Tongue (tissue), 2 donors: ENCODE results near the gene GIGYF2. TPM values are rescaled to one million over a fixed set of nuclear protein-coding genes. Genes with fewer than 3 reads are reported as not detected.

ENCODE experiments used
- DNase-seq: peaks from one replicate; pipeline ENCODE4 v3.0.0-alpha.2; 2015
- total RNA-seq: library from RNA; depleted of rRNA; stranded (reverse); fragments of >200 nt; gene quantifications from one replicate; pipeline ENCODE4 v1.2.3, GENCODE V29; 2014

The GIGYF2 gene
- total RNA-seq, 1 donor from 2014 or later: 102 TPM

GRCh38 chr2:232882085-232882484, 185.0 kb downstream of the GIGYF2 start:
- no peak for DNase-seq

- no peak for DNase-seq
Measured at GRCh38 chr2:232882505-232883115, 185.5 kb downstream of the GIGYF2 start.

GRCh38 chr2:232883116-232883721, 186.1 kb downstream of the GIGYF2 start:
- DNase-seq: no peak

- no peak for DNase-seq
Measured at GRCh38 chr2:232884001-232884421, 186.9 kb downstream of the GIGYF2 start.

GRCh38 chr2:232884549-232885263, 187.6 kb downstream of the GIGYF2 start:
- no peak for DNase-seq

- no peak for DNase-seq
Measured at GRCh38 chr2:232885264-232885961, 188.3 kb downstream of the GIGYF2 start.

- no peak for DNase-seq
Measured at GRCh38 chr2:232886176-232886575, 189.0 kb downstream of the GIGYF2 start.

- DNase-seq: no peak
Measured at GRCh38 chr2:232886632-232887031, 189.5 kb downstream of the GIGYF2 start.

- DNase-seq: no peak
Measured at GRCh38 chr2:232887171-232887850, 190.2 kb downstream of the GIGYF2 start.

GRCh38 chr2:232888099-232888836, 191.1 kb downstream of the GIGYF2 start:
- no peak for DNase-seq

GRCh38 chr2:232888839-232889529, 191.9 kb downstream of the GIGYF2 start:
- DNase-seq: no peak

GRCh38 chr2:232889876-232890401, 192.8 kb downstream of the GIGYF2 start:
- no peak for DNase-seq

- DNase-seq: no peak
Measured at GRCh38 chr2:232890536-232890895, 193.4 kb downstream of the GIGYF2 start.

GRCh38 chr2:232890896-232891601, 193.9 kb downstream of the GIGYF2 start:
- no peak for DNase-seq

GRCh38 chr2:232891621-232892071, 194.5 kb downstream of the GIGYF2 start:
- no peak for DNase-seq

- DNase-seq: no peak
Measured at GRCh38 chr2:232892221-232892620, 195.1 kb downstream of the GIGYF2 start.

GRCh38 chr2:232892843-232893242, 195.7 kb downstream of the GIGYF2 start:
- no peak for DNase-seq

- DNase-seq: no peak
Measured at GRCh38 chr2:232893834-232894233, 196.7 kb downstream of the GIGYF2 start.

- DNase-seq: no peak
Measured at GRCh38 chr2:232894251-232894650, 197.1 kb downstream of the GIGYF2 start.

- DNase-seq: no peak
Measured at GRCh38 chr2:232894746-232895145, 197.6 kb downstream of the GIGYF2 start.
